ENCODE results near the gene PGM1.
A peak's percentile ranks its signal among the peaks of the same experiment; 100 is the strongest.
"Not testable (repeated sequence)": the region's sequence is repeated elsewhere in the genome, so short reads cannot be mapped to it uniquely, and the experiment has no call there.

Gene PGM1

DNA sequence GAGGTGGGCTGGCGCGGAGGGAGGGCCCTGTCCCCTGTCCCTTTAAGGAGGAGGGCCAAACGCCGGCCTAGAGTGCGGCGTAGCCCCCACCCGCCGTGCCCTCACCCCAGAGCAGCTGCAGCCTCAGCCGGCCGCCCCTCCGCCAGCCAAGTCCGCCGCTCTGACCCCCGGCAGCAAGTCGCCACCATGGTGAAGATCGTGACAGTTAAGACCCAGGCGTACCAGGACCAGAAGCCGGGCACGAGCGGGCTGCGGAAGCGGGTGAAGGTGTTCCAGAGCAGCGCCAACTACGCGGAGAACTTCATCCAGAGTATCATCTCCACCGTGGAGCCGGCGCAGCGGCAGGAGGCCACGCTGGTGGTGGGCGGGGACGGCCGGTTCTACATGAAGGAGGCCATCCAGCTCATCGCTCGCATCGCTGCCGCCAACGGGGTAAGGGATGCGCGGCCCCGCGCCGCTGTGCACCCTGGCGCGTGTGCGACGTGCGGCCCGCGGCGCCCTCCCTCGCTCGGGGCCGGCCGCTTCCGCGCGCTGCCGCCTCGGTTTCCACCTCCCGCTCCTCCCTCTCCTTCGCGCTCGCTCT is at the start of gene PGM1:
PGM1 (plus strand) TSS at position 109 of the 583 bp plus-strand sequence; CDS start at position 187, 78 bp downstream.
- peak; percentile 70 for DNase-seq

DNA sequence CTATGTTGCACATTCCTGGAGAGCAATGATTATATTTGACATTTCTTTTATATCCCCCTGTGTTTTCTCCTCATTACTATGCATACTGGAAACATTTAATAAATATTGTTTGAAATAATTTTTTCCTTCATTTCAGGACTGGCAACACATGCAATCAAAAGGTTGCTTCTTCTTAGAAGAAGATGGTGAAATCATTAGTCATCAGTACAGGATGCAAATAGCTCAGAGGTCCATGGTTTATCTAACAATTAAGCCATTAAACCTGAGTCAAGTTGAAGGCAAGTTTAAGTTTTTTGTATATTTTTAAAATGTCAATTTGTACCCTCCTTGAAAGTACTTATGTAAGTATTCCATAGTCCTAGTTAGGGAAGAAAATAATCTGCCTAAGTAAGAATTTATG is 47.4 kb upstream of the PGM1 start:
- DNase-seq, result no peak

DNA sequence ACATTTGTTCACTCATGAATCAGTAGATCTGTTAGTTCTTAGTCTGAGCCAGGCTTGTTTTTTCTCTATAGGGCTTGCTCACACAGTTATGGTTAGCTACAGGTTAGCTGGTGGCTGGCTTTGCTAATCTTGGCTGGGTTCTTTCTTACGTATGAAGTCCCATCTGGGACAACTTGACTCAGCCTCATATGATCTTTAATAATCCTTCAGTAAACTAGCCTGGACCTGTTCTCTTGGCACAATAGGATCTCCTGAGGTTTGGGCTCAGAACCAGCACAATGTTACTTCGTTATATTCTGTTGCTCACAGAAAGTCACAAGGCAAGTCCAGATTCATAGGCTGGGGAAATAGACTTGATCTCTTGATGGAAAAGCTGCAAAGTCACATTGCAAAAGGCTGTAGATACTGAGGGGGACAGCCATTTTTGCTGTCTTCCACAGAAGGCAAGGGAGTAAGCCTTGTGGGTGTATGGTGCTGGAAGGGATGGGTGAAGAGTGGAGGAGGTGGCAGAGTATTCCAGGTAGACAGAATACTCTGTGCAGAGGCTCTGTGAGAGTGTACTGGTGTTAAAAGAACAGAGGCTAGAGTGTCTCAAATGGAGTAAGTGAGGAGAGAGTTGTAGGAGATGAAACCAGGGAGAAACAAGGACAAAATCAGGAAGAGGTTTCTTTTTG is 45.5 kb upstream of the PGM1 start:
- no peak for DNase-seq

DNA sequence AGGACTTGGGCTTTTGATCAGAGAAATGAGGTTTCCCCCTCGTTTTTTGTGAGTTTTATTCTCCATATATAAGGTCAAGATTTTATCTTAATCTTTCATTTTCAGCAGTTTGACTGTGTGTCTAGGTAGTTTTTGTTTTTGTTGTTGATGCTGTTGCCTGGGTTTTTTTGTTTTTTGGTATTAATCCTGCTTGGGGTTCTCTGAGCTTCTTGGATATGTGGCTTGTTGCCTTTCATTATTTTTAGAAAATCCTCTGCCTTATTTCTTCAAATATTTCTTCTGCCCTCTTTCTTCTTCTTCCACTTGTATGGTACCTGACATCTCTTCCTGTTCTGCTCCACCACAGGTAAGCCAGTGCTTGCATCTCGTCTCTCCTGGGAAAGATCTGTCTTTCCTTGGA is 44.9 kb upstream of the PGM1 start:
- no peak for DNase-seq

DNA sequence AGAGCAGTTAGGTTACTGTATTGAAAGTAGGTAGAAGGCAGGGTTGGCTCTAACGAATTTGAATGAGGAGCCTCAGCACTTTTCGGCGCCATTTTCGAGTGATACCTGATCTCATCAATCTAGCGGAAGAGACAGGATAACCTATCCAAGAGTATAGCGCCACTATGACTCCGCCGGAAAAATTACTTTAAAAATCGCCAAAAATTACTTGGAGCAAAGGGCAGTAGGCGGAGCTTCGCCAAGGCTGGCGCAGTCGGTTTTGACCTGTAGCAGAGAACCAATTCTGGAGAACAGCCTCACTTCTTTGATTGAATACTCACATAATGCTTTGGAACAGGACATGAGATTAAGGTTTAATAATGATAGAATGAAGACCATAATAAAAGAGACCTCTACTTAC is 44.3 kb upstream of the PGM1 start:
- no peak for DNase-seq

DNA sequence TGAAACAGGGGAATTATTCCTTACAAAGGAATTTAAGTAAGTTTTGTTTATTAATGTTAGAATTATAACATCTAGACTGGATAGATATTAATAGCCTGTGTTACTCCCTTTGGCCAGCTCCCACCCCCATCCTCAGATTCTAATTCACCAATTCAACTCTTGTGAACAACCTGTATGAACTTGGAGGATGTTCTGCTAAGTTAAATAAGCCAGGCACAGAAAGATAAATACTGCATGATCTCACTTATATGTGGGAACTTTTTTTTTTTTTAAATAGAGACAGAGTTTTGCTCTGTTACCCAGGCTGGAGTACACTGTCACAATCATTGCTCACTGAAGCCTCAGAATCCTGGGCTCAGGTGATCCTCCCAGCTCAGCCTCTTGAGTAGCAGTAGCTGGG is 37.7 kb upstream of the PGM1 start:
- DNase-seq, result no peak

DNA sequence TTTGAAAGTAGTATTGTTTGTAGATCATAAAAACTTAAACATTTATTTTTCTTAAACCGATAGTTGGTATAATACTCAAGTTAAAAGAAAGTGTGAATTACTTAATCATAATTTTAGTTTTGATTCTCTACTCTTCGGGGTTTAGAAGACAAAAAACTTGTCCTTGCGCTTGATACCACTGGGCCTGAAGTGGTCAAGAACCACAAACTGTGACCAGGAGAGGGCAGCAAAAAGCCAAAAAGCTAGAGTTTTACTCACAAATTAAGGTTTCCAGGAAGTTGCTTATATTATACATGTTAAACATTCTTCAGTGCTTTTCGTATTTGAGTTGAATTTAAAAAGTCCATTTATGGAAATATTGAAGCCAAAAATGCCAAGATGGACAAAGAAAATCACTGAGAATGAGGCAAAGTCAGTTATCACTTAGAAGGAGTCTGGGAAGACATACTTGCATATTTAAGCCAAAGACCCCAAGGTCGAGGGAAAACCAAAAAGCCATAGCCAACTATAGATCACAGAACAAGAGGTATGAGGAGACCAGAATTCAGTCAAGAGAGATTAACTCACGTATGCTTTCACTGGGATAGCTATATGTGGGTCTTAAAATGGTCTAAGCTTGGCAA is 35.7 kb upstream of the PGM1 start:
- no peak for DNase-seq

DNA sequence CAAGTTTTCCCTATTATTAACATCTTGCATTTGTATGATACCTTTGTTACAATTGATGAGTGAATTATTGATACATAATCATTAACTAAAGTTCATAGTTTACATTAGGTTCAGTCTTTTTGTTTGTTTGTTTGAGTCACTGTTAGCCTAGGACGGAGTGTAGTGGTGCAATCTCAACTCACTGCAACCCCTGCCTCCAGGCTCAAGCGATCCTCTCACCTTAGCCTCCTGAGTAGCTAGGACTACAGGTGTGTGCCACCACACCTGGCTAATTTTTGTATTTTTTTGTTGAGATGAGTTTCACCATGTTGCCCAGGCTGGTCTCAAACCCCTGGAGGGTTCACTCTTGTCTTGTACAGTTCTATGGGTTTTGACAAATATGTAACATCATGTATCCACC is 33.9 kb upstream of the PGM1 start:
- DNase-seq, result no peak

DNA sequence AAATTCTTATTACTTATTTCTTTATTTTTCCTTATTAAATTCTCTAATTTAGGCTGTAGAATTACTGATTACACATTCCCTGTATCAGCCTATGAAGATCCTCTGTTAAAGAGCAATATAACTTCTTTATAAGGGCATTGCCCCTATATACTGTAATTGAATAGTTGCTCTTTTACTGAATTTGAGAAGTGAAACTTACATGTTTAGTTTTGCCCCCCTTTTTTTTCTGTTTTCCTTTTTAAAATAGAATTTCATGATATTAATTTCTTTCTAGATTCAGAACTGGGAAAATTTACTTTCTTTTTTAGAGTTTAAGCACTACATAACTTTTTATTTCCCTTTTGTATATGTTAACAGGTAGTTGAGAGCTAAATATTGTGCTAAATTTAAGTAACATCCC is 29.5 kb upstream of the PGM1 start:
- no peak for DNase-seq

DNA sequence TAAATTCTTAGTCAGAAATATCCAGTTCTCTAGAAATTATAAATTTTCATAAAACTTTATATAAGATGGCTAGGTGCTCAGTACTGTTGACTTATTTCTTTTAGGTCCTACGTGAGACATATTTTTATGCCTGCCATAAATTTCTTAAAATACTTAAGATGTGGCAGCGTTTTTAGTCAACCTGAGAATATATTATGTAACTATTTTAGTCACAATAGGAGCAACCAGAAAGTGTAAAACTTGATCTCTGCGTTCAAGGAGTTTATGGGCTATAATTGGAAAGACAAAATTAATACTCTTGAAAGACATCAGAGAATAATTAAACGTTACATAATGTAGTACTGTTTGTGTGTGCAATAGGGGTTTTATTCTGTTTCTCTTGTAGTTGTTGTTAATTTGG is 24.1 kb upstream of the PGM1 start:
- DNase-seq, result no peak

DNA sequence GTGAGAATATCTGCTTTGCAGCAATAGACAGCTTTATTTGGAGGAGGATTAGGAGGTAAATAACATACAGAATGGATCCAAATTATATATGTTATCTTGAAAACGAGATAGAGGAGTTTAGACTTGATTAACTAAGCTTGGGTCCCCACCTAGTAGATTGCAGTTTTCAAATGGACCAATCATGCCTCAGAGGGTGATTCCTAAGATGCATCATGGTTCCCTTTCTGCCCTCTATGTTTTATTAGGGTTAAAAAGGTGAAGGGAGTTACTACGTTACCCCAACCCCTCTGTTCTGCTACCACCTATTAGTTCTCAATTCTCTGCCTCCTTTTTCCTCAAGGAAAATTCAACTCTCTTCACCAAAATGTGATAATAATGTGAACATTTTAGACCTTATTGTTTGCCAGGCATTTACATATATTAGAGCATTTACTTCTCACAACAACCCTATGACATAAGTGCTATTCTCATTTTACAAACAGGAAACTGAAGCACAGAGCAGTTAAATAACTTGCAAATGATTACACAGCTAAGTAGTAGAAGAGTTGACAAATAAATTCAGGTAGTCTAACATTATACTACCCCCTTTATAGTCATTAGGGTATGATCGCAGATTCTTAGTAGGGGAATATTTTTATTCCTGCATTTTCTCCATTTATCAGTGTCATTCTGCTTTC is 23.4 kb upstream of the PGM1 start:
- no peak for DNase-seq

DNA sequence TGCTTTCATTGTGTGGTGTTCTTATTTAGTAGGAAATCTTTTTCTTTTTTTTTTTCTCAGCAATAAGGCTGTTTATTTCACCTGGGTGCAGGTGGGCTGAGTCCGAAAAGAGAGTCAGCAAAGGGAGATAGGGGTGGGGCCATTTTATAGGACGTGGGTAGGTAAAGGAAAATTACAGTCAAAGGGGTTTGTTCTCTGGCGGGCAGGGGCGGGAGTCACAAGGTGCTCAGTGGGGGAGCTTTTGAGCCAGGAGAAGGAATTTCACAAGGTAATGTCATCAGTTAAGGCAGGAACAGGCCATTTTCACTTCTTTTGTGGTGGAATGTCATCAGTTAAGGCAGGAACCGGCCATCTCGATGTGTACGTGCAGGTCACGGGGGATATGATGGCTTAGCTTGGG is 20.5 kb upstream of the PGM1 start:
- not testable (repeated sequence) for DNase-seq

DNA sequence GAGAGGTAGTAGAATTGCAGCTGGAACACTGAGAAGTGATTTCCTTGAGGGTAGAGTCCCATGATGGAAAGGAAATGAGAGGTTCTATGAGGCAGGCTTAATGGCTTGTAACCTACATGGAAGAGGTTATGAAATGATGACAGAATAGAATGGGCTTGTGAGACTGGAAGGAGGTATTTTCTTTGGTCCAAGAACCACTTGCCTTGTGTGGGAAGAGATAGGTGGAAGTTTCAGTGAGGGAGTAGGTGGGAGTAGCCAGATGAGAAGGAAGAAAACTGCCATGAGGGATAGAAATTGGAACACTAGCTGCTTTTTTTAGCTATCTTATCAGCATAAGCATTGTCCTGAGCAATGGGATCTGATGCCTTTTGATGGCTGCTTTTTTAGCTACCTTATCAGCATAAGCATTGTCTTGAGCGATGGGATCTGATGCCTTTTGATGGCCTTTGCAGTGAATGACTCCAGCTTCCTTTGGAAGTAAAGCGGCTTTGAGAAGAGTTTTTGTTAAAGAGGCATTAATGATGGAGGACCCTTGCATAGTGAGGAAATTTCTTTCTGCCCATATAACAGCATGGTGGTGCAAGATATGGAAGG is 18.9 kb upstream of the PGM1 start:
- DNase-seq, result not testable (repeated sequence)

DNA sequence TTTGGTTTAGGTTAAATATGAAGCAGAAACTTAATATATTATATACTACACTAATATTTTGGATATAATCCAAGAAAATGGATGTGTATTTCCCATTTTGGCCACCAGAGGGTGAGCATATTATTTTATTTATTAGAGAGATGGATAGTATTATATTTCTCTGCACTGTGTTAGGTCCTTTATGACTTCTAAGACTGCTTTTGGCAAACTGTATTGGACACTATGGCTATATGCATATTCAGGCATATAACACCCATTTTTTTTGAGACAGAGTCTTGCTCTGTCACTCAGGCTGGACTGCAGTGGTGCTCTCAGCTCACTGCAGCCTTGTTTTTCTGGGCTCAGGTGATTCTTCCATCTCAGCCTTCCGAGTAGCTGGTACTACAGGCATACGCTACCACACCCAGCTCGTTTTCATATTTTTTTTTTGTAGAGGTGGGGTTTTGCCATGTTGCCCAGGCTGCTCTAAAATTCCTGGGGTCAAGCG is 17.8 kb upstream of the PGM1 start:
- DNase-seq, result no peak

DNA sequence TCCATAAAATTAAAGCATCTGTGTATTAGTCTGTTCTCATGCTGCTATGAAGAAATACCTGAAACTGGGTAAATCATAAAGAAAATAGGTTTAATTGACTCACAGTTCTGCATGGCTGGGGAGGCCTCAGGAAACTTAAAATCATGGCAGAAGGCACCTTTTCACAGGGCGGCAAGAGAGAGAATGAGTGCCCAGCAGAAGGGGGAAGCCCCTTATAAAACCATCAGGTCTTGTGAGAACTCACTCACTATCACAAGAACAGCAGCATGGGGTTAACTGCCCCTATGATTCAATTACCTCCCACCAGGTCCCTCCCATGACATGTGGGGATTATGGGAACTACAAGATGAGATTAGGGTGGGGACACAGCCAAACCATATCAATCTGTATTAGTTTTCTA is 6.9 kb upstream of the PGM1 start:
- not testable (repeated sequence) for DNase-seq

DNA sequence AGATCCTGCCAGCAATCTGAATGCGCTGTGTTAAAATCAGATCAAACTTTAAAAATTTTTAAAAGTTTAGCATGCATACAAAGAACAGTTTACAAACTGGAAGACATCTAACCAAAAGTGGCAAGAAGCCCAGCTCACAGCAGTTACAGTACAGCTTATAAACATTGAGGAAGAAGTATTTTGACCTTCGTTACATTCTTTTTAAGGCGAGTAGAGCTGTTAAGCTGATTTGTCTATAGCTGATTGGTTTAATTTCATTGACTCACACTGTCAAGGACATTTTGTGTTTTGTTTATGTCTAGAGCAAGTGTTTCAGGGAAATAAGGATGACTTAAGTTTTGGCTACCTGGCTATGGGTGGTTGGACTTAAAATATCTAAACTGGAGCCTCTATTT is 3.0 kb upstream of the PGM1 start:
- no peak for DNase-seq

DNA sequence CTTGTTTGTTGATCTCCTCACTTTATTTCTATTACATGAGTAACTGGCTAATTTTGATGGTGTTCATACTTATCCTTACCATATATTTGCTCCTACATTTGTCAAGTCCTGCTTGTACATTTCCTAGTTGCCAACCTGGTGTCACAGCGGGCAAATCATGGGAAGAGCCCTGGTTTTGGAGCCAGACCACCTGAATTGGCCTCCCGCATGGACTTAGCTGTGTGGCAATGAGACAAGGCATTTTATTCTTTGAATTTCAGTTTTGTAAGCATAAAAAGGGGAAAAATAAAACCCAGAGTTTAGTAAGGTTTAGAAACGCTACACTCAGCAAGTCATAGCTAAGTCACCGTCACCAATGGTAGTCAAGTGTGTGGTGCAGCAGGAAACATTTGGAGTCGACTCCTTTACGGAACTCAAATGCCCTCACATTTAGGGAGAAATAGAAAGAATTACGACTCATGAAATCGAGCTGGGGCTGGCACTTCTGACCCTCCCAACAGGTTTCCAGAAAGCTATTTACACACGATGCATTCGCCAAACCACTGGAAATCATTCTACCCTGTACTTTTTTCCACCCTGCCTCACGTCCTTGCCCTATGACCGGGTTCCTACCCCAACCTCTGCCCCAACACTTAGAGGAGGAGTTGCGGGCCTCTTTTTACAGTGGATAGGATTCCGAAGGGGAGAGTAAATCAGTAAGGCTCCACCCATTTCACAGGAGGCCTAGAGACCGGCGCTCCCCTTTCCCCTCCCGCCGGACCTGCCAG is 492 bp upstream of the PGM1 start:
- DNase-seq, result no peak

DNA sequence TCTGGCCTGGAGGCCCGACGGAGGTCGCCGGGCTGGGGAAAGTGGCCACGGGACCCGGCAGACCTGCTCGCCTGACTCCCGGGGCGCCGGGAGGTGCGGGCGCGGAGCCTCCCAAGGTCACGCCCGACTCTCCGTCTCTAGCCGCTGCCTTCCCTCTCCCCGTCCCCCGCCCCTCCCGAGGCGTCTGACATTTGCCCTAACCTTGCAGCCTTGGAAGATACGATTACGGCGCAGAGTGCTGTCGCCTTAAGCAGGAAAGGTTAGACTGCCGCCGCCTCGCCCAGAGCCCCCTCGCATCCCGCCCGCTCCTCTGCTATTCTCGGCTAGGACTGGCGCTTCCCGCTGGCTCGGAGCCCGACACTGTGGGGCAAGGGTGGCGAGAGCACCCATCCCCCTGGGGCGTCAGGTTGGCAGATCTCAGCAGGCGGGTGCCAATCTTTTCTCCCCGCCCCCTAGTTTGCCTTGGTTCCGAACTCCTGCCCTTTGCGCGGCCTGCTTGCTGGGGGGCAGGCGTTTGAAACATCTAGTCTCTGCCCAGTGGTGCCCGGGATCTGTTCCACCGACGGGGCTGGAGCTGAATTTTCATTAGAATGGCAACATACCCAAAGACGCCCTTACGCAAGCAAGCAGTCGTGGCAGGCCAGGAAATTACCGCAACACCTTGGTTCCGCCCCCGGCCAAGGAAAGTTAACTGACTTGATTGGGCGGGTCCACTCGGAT is 835 bp downstream of the PGM1 start:
- DNase-seq, result peak; percentile 62

DNA sequence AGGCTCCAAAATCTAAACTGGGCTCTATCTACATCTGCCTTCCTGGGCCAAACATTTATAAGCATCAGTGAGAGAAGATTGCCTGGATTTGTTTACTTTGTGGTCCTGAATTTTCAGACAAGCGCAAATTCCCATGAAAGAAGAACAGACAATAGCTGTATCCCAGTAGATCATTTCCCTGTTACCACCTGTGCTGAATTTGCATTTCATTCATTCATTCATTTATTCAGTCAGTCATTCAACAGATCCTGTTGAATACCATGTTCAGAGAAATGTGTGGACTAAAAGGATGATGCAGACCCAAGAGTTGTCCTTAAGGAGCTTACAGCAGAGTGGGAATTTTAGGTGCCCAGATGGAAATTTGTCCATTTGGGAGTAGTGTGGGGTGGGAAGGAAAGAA is 2.2 kb downstream of the PGM1 start:
- no peak for DNase-seq

DNA sequence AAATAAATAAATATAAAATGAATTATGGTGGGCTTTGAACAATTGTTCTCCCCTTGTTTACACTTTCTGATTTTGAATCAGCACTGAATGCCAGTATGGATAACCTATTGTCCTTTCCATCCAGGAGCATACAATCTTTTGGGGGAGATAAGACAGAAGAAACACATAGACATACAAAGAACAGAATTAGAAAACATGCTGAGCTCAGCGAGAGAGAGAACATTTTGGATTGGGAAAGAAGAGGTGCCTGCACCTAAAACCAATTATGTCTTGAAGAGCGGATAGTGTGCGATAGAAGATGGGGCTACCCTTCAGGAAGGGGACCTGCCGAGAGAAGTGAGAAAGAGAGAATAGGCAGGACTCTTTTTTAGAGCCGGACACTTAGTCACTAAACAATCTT is 6.6 kb downstream of the PGM1 start:
- DNase-seq, result no peak

DNA sequence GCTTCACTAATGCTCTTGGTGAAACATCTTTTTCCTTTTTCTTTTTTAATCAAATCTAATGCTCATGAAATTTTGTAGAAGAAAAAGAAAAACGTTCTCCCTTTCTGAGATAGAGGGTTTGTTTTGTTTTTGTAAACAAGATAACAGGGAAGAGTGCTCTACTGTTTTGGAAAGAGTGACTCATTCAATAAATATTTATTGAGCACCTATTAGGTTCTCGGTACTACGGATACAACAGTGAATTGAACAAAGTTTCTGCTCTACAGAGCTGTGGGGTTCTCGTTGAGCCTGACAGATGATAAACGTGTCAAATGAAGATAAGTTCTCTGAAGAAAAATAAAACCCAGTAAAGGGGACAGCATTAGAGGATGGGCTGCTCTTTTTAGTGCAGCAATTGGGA is 7.0 kb downstream of the PGM1 start:
- no peak for DNase-seq

DNA sequence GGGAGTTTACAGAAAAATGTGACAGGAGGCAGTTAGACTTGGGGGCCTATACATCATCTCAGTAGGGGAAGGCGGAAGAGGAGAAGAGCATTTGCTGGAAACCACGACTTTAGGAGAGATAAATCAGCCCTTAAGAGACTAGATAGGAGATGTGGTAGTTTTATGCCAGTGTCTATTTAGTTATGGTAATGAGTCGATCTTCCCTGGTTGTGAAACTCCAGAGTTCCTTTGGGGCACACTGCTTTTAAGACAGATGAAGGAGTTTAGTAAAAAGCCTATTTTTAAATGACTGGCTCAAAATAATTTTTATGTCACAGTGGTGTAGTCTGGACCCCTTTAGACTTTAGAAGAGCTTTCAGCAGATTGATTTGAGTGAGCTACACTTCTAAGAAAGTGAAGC is 7.8 kb downstream of the PGM1 start:
- DNase-seq, result no peak

Measured in activated CD4-positive, alpha-beta T cell treated with anti-CD3 and anti-CD28 coated beads for 1 hour (primary cell).